Activated CD4-positive, alpha-beta T cell treated with anti-CD3 and anti-CD28 coated beads, Interleukin-2, amount 10 ng/mL, durations not matched to agents 7 days and 5 days (primary cell): ENCODE measurements around the gene FAM9A. TPM values are rescaled to one million over a fixed set of nuclear protein-coding genes. Genes with fewer than 3 reads are reported as not detected.

Source experiments
- CTCF ChIA-PET: fragments of 350-600 bp; sonication (Branson Sonifier 250); formaldehyde crosslinking; loops from one replicate; lab custom pipeline; 2021; ENCODE audit warnings: antibody characterized with exemption; lab: Charles Lee
- POLR2A ChIA-PET: fragments of 350-600 bp; sonication (Branson Sonifier 250); formaldehyde crosslinking; loops from one replicate; lab custom pipeline; 2021; ENCODE audit warnings: antibody characterized with exemption; lab: Charles Lee
- DNase-seq: peaks from one replicate; pipeline ENCODE4 v3.0.0-alpha.2; 2020
- H3K27ac Mint-ChIP-seq: one replicate; pipeline ENCODE4 v1.8.0; 2021; ENCODE audit warnings: mild to moderate bottlenecking, moderate library complexity, mixed read lengths
- H3K27me3 Mint-ChIP-seq: one replicate; pipeline ENCODE4 v1.8.0; 2021; ENCODE audit warnings: mixed read lengths
- H3K36me3 Mint-ChIP-seq: one replicate; pipeline ENCODE4 v1.8.0; 2021; ENCODE audit warnings: low read depth, mixed read lengths
- H3K4me1 Mint-ChIP-seq: one replicate; pipeline ENCODE4 v1.8.0; 2021; ENCODE audit warnings: mixed read lengths
- H3K4me3 Mint-ChIP-seq: one replicate; pipeline ENCODE4 v1.8.0; 2021; ENCODE audit warnings: mild to moderate bottlenecking, moderate library complexity, mixed read lengths
- H3K9me3 Mint-ChIP-seq: one replicate; pipeline ENCODE4 v1.8.0; 2021; ENCODE audit warnings: mixed read lengths
- total RNA-seq, 2 experiments: library from RNA; stranded (reverse); gene quantifications; one replicate each; pipeline ENCODE4 v1.2.3, GENCODE V29; 2021

The FAM9A gene
- total RNA-seq, result not detected

- POLR2A ChIA-PET, result no interaction called here
- DNase-seq, result no peak
These were observed at the start of gene FAM9A for GRCh38 chrX:8801041-8801599. TSS of gene FAM9A (minus strand) at chrX:8801383. CDS start at chrX:8800171, 1,212 bp downstream.

GRCh38 chrX:8850478-8850877 is 49.3 kb upstream of the FAM9A start:
- Mint-ChIP-seq H3K27ac (no peak overlapping the region), H3K4me1 (no peaks in the 10 kb centered on the region), H3K27me3 (no peaks in the 10 kb centered on the region), H3K36me3 (no peaks in the 10 kb centered on the region), H3K4me3 (no peak overlapping the region), H3K9me3 (no peaks in the 10 kb centered on the region)
- CTCF ChIA-PET, result no interaction called here
- no peak for DNase-seq
- POLR2A ChIA-PET, result no interaction called here

More at GRCh38 chrX:8801041-8801599, at the start of gene FAM9A:
- no peaks in the 10 kb centered on the region for H3K27me3 Mint-ChIP-seq
- no peak within 1 kb of the TSS for H3K4me3 Mint-ChIP-seq
- H3K27ac Mint-ChIP-seq, result no peak within 1 kb of the TSS
- no peaks in the 10 kb centered on the region for H3K9me3 Mint-ChIP-seq
- H3K36me3 Mint-ChIP-seq, result no peaks in the 10 kb centered on the region
- no peaks in the 10 kb centered on the region for H3K4me1 Mint-ChIP-seq
- CTCF ChIA-PET, result interaction anchor here (0.6 kb wide), 1 partner anchor 927 kb away, joined by 5 read pairs; no protein-coding TSS in a partner anchor

- Mint-ChIP-seq H3K27me3 (no peaks in the 10 kb centered on the region), H3K36me3 (no peaks in the 10 kb centered on the region), H3K4me1 (no peaks in the 10 kb centered on the region), H3K4me3 (no peak overlapping the region), H3K27ac (no peak overlapping the region), H3K9me3 (no peaks in the 10 kb centered on the region)
- POLR2A ChIA-PET, result no interaction called here
- no peak for DNase-seq
- CTCF ChIA-PET, result no interaction called here
These were observed 48.8 kb upstream of the FAM9A start for GRCh38 chrX:8849945-8850344.

GRCh38 chrX:8849458-8849857 is 48.3 kb upstream of the FAM9A start:
- Mint-ChIP-seq H3K27me3 (no peaks in the 10 kb centered on the region), H3K36me3 (no peaks in the 10 kb centered on the region), H3K27ac (no peak overlapping the region), H3K9me3 (no peaks in the 10 kb centered on the region), H3K4me3 (no peak overlapping the region), H3K4me1 (no peaks in the 10 kb centered on the region)
- no peak for DNase-seq
- CTCF ChIA-PET, result no interaction called here
- POLR2A ChIA-PET, result no interaction called here

GRCh38 chrX:8848911-8849310 is 47.7 kb upstream of the FAM9A start:
- Mint-ChIP-seq H3K27me3 (no peaks in the 10 kb centered on the region), H3K27ac (no peak overlapping the region), H3K36me3 (no peaks in the 10 kb centered on the region), H3K4me1 (no peaks in the 10 kb centered on the region), H3K9me3 (no peaks in the 10 kb centered on the region), H3K4me3 (no peak overlapping the region)
- ChIA-PET POLR2A (no interaction called here), CTCF (no interaction called here)
- DNase-seq, result no peak

- H3K36me3 Mint-ChIP-seq, result no peaks in the 10 kb centered on the region
- no peak for DNase-seq
- no peaks in the 10 kb centered on the region for H3K9me3 Mint-ChIP-seq
- no peak overlapping the region for H3K27ac Mint-ChIP-seq
- H3K4me1 Mint-ChIP-seq, result no peaks in the 10 kb centered on the region
- no peaks in the 10 kb centered on the region for H3K27me3 Mint-ChIP-seq
- ChIA-PET CTCF (no interaction called here), POLR2A (no interaction called here)
- no peak overlapping the region for H3K4me3 Mint-ChIP-seq
These were observed 47.3 kb upstream of the FAM9A start for GRCh38 chrX:8848441-8848840.

- Mint-ChIP-seq H3K4me1 (no peaks in the 10 kb centered on the region), H3K27ac (no peak overlapping the region), H3K27me3 (no peaks in the 10 kb centered on the region), H3K36me3 (no peaks in the 10 kb centered on the region), H3K9me3 (no peaks in the 10 kb centered on the region), H3K4me3 (no peak overlapping the region)
- CTCF ChIA-PET, result no interaction called here
- no peak for DNase-seq
- POLR2A ChIA-PET, result no interaction called here
These were observed 46.2 kb upstream of the FAM9A start for GRCh38 chrX:8847360-8847759.

GRCh38 chrX:8846266-8846665 is 45.1 kb upstream of the FAM9A start:
- Mint-ChIP-seq H3K27ac (no peak overlapping the region), H3K27me3 (no peaks in the 10 kb centered on the region), H3K36me3 (no peaks in the 10 kb centered on the region), H3K4me1 (no peaks in the 10 kb centered on the region), H3K9me3 (no peaks in the 10 kb centered on the region), H3K4me3 (no peak overlapping the region)
- no peak for DNase-seq
- ChIA-PET POLR2A (no interaction called here), CTCF (no interaction called here)

GRCh38 chrX:8845469-8845868 is 44.3 kb upstream of the FAM9A start:
- Mint-ChIP-seq H3K27me3 (no peaks in the 10 kb centered on the region), H3K9me3 (no peaks in the 10 kb centered on the region), H3K27ac (no peak overlapping the region), H3K4me3 (no peak overlapping the region), H3K36me3 (no peaks in the 10 kb centered on the region), H3K4me1 (no peaks in the 10 kb centered on the region)
- ChIA-PET POLR2A (no interaction called here), CTCF (no interaction called here)
- no peak for DNase-seq

GRCh38 chrX:8845060-8845459 is 43.9 kb upstream of the FAM9A start:
- no peaks in the 10 kb centered on the region for H3K4me1 Mint-ChIP-seq
- H3K27ac Mint-ChIP-seq, result no peak overlapping the region
- CTCF ChIA-PET, result no interaction called here
- no peak overlapping the region for H3K4me3 Mint-ChIP-seq
- H3K36me3 Mint-ChIP-seq, result no peaks in the 10 kb centered on the region
- no peaks in the 10 kb centered on the region for H3K9me3 Mint-ChIP-seq
- DNase-seq, result no peak
- no peaks in the 10 kb centered on the region for H3K27me3 Mint-ChIP-seq
- POLR2A ChIA-PET, result no interaction called here

GRCh38 chrX:8844157-8844556 is 43.0 kb upstream of the FAM9A start:
- H3K36me3 Mint-ChIP-seq, result no peaks in the 10 kb centered on the region
- H3K4me1 Mint-ChIP-seq, result no peaks in the 10 kb centered on the region
- no peak for DNase-seq
- H3K27ac Mint-ChIP-seq, result no peak overlapping the region
- H3K9me3 Mint-ChIP-seq, result no peaks in the 10 kb centered on the region
- CTCF ChIA-PET, result interaction anchor here (0.7 kb wide), 1 partner anchor 611 kb away, joined by 3 read pairs; no protein-coding TSS in a partner anchor
- no peak overlapping the region for H3K4me3 Mint-ChIP-seq
- H3K27me3 Mint-ChIP-seq, result no peaks in the 10 kb centered on the region
- POLR2A ChIA-PET, result no interaction called here

GRCh38 chrX:8841911-8842310 is 40.7 kb upstream of the FAM9A start:
- Mint-ChIP-seq H3K4me1 (no peaks in the 10 kb centered on the region), H3K9me3 (no peaks in the 10 kb centered on the region), H3K36me3 (no peaks in the 10 kb centered on the region), H3K27ac (no peak overlapping the region), H3K27me3 (no peaks in the 10 kb centered on the region), H3K4me3 (no peak overlapping the region)
- ChIA-PET CTCF (no interaction called here), POLR2A (no interaction called here)
- no peak for DNase-seq

- H3K9me3 Mint-ChIP-seq, result no peaks in the 10 kb centered on the region
- ChIA-PET POLR2A (no interaction called here), CTCF (no interaction called here)
- no peak overlapping the region for H3K27ac Mint-ChIP-seq
- no peaks in the 10 kb centered on the region for H3K36me3 Mint-ChIP-seq
- H3K4me1 Mint-ChIP-seq, result no peaks in the 10 kb centered on the region
- no peak overlapping the region for H3K4me3 Mint-ChIP-seq
- DNase-seq, result no peak
- H3K27me3 Mint-ChIP-seq, result peaks cover 10% of the 10 kb centered on the region
These were observed 33.2 kb upstream of the FAM9A start for GRCh38 chrX:8834392-8834791.
